ENCODE results near the gene SH3BP1.
"Not testable (repeated sequence)": the region's sequence is repeated elsewhere in the genome, so short reads cannot be mapped to it uniquely, and the experiment has no call there.

The SH3BP1 gene

GRCh38 chr22:37639070-37639760 lies at the start of gene SH3BP1:
TSS of gene SH3BP1 (plus strand) at chr22:37639669. CDS start at chr22:37639788, 119 bp downstream.
- peak; percentile 5 to 44 for DNase-seq

DNA sequence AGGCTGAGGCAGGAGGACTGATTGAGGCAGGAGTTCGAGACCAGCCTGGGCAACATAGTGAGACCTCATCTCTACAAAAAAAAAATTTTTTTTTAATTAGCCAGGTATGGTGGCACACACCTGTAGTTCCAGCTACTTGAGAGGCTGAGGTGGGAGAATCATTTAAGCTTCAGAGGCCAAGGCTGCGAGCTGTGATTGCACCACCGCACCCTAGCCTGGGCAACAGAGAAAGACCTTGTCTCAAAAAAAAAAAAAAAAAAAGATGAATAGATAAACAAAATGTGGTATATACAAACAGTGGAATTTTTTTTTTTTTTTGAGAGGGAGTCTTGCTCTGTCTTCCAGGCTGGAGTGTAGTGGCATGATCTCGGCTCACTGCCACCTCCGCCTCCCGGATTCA lies 48.4 kb upstream of the SH3BP1 start:
- DNase-seq: not testable (repeated sequence)

- no peak for DNase-seq
Observed at GRCh38 chr22:37591823-37592404, 47.6 kb upstream of the SH3BP1 start.

GRCh38 chr22:37594237-37594636 lies 45.2 kb upstream of the SH3BP1 start:
- DNase-seq: no peak

- DNase-seq: no peak
Observed at GRCh38 chr22:37599153-37599552, 40.3 kb upstream of the SH3BP1 start.

GRCh38 chr22:37601203-37601539 lies 38.3 kb upstream of the SH3BP1 start:
- no peak for DNase-seq

DNA sequence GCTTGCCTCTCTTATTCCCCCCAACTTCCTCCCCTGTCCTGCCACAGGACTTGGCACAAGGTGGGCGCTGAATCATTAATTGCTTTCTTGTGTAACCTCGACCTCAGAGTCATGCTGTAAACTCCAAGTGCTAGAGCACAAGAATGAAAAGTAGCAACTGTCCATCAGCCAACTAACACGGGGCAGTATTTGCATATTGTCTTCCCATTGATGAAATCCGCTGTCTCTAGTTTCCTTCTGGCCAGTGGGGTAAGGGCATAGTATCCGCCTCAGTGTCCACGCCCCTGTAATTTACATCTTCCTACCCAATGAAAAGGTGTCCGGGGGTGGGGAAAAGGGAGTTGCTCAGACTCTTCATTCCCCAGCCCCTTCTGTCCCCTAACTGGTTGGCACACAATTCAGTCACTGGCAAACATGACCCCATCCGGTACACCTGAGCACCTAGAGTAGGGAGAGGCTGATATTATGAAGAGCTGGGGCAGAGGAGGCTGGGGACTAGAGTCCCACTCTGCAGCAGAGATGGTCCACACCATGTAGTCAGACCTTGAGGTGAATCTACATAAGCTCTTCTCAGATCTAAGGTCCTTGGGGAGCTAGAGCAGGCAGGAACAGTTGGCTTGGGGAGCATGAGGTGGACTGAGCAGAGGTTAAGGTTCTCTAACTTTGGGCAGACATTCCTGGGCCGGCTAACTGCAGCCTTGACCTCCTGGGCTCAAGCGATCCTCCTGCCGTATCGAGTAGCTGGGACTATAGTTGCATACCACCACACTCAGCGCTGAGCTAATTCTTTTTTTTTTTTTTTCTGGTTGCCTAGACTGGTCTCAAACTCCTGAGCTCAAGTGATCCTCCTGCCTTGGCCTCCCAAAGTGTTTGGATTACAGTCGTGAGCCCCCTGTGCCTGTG lies 37.7 kb upstream of the SH3BP1 start:
- no peak for DNase-seq

- not testable (repeated sequence) for DNase-seq
Observed at GRCh38 chr22:37602546-37603277, 36.8 kb upstream of the SH3BP1 start.

DNA sequence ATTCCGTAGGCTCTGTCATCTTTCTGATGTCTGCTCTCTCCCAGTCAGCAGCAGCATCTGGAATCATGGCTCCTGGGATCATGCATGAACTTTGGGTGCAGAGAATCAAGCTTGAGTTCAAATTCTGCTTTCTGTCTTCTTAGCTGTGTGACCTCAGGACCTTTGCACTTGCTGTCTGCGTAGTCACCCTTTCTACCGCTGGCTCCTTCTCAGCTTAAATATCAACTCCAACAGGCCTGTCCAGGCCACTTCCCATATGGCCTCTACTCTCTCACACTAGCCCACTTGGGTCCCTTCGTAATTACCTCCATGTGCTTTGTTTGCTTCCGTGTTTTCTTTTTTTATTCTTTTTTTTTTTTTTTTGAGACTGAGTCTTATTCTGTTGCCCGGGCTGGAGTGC lies 35.4 kb upstream of the SH3BP1 start:
- DNase-seq: no peak

DNA sequence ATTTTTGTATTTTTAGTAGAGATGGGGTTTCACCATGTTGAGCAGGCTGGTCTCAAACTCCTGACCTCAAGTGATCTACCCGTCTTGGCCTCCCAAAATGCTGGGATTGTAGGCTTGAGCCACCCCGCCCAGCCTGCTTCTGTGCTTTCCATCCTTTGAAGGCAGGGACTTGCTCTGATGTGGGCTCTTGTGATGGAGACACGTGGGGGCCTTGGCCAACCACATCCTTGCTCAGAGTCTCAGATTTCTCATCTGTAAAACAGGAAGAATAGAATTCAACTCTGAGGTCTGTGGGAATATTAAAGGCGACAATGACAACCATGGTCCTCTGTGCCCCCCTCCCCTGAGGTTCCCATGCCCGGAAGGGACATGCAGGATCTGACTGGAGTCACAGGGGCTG lies 34.6 kb upstream of the SH3BP1 start:
- DNase-seq: no peak

DNA sequence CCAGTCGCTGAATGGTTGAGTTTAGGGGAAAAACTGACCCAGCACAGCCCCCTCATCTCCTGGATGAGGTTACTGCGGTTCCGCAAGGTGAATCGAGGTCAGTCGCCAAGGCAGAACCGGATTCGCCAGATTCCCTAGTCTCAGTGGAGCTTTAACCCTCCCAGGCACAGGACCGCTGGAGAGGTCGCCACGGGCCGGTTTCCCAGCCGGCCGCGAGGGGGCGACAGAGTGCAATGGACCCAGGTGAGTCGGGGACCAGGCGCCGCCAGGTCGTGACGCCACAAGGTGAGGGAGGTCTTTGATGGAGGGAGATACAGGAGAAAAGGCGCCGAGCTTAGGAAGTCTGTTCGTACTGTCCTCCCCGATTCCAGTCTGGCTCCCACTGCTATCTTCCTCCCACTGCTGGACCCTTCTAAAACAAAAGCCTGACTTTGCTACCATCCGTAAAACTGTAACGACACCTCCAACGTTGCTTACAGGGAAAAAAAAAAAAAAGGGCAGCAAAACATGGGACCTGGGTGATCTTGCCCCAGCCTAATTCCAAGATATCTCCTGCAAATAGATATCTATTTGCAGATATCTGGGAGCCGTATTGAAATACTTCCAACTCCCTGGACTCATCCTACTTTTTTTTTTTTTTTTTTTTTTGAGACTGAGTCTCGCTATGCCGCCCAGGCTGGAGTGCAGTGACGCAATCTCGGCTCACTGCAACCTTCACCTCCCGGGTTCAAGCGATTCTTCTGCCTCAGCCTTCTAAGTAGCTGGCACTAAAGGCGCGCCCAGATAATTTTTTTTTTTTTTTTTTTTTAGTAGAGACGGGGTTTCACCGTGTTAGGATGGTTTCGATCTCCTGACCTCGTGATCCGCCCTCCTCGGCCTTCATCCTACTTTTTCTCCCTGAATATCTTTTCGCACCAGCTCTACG lies 32.2 kb upstream of the SH3BP1 start:
- DNase-seq: peak; percentile 86 to 87

- peak in 1 of 2 experiments; percentile 44 for DNase-seq
Observed at GRCh38 chr22:37607935-37608476, 31.5 kb upstream of the SH3BP1 start.

GRCh38 chr22:37608477-37609239 lies 30.8 kb upstream of the SH3BP1 start, which contains the start of gene GGA1:
TSS of gene GGA1 (plus strand) at chr22:37608834. CDS start at chr22:37608861, 27 bp downstream.
- peak; percentile 96 to 97 for DNase-seq

- DNase-seq: no peak
Observed at GRCh38 chr22:37609240-37610152, 30.0 kb upstream of the SH3BP1 start.

DNA sequence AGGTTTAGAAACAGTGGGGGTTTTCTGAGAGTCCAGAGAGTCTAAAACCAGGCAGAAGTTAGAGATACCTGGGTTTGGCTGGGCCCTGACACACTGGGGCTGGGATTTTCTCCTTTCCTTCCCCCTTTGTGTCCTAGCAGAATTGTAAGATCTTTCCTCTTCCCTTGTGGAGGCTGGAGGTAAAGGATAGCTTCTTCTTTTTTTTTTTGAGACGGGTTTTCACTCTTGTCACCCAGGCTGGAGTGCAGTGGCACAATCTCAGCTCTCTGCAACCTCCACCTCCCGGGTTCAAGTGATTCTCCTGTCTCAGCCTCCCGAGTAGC lies 29.4 kb upstream of the SH3BP1 start:
- DNase-seq: not testable (repeated sequence)

DNA sequence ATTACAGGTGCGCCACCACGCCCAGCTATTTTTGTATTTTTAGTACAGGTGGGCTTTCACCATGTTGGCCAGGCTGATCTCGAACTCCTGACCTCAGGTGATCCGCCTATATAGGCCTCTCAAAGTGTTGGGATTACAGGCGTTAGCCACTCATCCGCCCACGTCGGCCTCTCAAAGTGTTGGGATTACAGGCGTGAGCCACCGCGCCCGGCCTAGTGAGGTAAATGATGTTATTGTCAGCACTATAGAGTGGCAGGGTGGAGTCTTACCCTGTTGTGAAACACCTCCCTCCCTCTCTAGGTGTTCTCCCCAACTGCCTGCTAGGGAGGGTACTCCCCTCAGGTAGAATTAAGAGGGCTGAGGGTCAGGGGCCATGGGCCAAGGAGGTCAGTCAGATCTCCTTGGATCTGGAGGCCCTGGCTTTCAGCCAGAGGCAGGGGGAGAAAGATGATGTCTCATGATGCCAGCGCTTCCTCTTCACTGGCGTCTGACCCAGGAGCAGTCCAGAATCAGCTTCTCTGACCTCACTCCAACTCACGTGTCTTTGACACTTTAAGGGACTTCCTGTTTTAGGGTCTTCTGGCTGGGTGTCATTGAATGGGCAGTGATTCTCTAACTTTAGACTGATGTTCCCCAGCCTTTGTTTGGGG lies 28.9 kb upstream of the SH3BP1 start:
- no peak for DNase-seq

DNA sequence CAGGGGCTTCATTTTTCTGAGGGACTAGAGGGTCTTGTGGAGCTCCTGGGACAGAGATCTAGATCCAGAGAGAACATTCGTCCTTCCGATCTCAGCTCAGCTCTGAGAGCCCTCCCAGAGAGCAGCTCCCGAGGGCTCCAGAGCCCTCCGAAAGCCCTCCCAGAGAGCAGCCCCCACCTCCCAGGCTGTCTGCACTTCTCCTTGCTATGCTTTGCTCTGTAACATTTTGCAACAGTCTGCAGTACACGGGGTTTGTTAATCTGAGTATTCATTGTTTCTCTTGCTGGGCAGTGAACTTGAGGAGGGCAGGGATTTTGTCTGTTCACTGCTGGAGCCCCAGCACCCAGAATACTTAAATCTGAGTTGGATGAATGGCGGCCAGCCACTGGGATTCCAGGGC lies 28.3 kb upstream of the SH3BP1 start:
- no peak for DNase-seq

GRCh38 chr22:37616201-37617083 lies 23.0 kb upstream of the SH3BP1 start:
- no peak for DNase-seq

Data from NCI-H2081 (cell line).